K562 (cell line): ENCODE measurements around the gene PRR23E. TPM values are rescaled to one million over a fixed set of nuclear protein-coding genes. Genes with fewer than 3 reads are reported as not detected.

Experiments
- ATAC-seq: fragments of 200-7000 bp; cut with Tn5 transposase; 3 replicates; pipeline ENCODE4 v1.9.1; 2020; ENCODE audit warnings: moderate library complexity
- BruUV-seq: library from RNA; stranded (reverse); fragments of 400-500 nt; replicated peaks from 2 replicates; lab custom pipeline; 2021; lab: Mats Ljungman, UMichigan
- CTCF ChIA-PET: fragments of 300-600 bp; formaldehyde crosslinking; extraction: SDS; loops from one replicate; lab custom pipeline; 2021; ENCODE audit warnings: low intra/inter-chr PET ratio; lab: Yijun Ruan, JAX
- POLR2A ChIA-PET: fragments of 300-600, 350-650 bp; sonication (Branson Sonifier 250); formaldehyde crosslinking; extraction: SDS; loops from one replicate; lab custom pipeline; 2021; ENCODE audit warnings: antibody characterized with exemption, inconsistent platforms; lab: Yijun Ruan, JAX
- DNase-seq, 4 experiments: peaks; one replicate each; pipeline versions ENCODE4 v3.0.0 to v3.0.0-alpha.2; 2011 to 2018; ENCODE audit warnings: low spot score in 3 of 4, mixed read lengths in 3 of 4; ENCODE audit errors: extremely low read depth in 1 of 4
- FAIRE-seq: peaks from 2 replicates; lab custom pipeline; 2011; peaks lifted over from hg19 to GRCh38; lab: Jason Lieb, UNC
- H2AFZ ChIP-seq: 2 replicates; pipeline ENCODE4 v1.6.0; 2011; ENCODE audit warnings: low read depth, low read length, control low read depth, inconsistent platforms
- H3K27ac ChIP-seq: fragments of 200-600 bp; 3 replicates; pipeline ENCODE4 v1.8.0; 2011; ENCODE audit warnings: low read depth, mild to moderate bottlenecking, control low read depth, inconsistent platforms, low read length, moderate library complexity, mixed read lengths; ENCODE audit errors: extremely low read depth
- H3K27me3 ChIP-seq, 2 experiments: fragments of 300-600 bp in 1 of 2; 2 replicates in 1 of 2; 3 replicates in 1 of 2; pipeline versions ENCODE4 v1.6.0 to v1.8.0; 2011; ENCODE audit warnings: inconsistent platforms in 2 of 2, low read length in 2 of 2, mild to moderate bottlenecking in 1 of 2, mixed read lengths in 1 of 2, moderate library complexity in 1 of 2; ENCODE audit not compliant: control insufficient read depth in 2 of 2, insufficient read depth in 2 of 2
- H3K36me3 ChIP-seq: fragments of 300-600 bp; 3 replicates; pipeline ENCODE4 v1.8.0; 2011; ENCODE audit warnings: mild to moderate bottlenecking, low read length, inconsistent platforms; ENCODE audit not compliant: control insufficient read depth, insufficient read depth
- H3K4me1 ChIP-seq, 2 experiments: fragments of 200-600 bp in 1 of 2; replicated peaks in 1 of 2; 2 replicates in 1 of 2; 3 replicates in 1 of 2; pipeline versions ENCODE4 v1.5.1 to v1.8.0; 2011; ENCODE audit warnings: inconsistent platforms in 2 of 2, low read length in 2 of 2, mild to moderate bottlenecking in 1 of 2, mixed read lengths in 1 of 2, moderate library complexity in 1 of 2; ENCODE audit not compliant: control insufficient read depth in 2 of 2, insufficient read depth in 2 of 2
- H3K4me2 ChIP-seq: 2 replicates; pipeline ENCODE4 v1.6.1; 2011; ENCODE audit warnings: low read length, control low read depth, inconsistent platforms, mixed read lengths; ENCODE audit not compliant: insufficient read depth
- H3K4me3 ChIP-seq: fragments of 200-600 bp; sonication (generic), shearing (Covaris generic); 2 replicates; pipeline ENCODE4 v1.5.1; 2016; ENCODE audit warnings: control low read depth, inconsistent platforms
- H3K79me2 ChIP-seq: fragments of 200-600 bp; 3 replicates; pipeline ENCODE4 v1.8.0; 2011; ENCODE audit warnings: low read length, inconsistent platforms; ENCODE audit not compliant: control insufficient read depth, insufficient read depth
- H3K9ac ChIP-seq, 2 experiments: 2 replicates each; pipeline versions ENCODE4 v1.6.0 to v1.6.1; 2011; ENCODE audit warnings: low read depth in 2 of 2, low read length in 2 of 2, control low read depth in 1 of 2, inconsistent platforms in 1 of 2, mild to moderate bottlenecking in 1 of 2, mixed read lengths in 1 of 2; ENCODE audit not compliant: insufficient read depth in 1 of 2
- H3K9me1 ChIP-seq: one replicate; pipeline ENCODE4 v1.6.0; 2011; ENCODE audit warnings: inconsistent platforms, mild to moderate bottlenecking, low read length, moderate library complexity; ENCODE audit not compliant: control insufficient read depth, insufficient read depth
- H3K9me3 ChIP-seq: replicated peaks from 2 replicates; pipeline ENCODE4 v1.5.1; 2011; ENCODE audit warnings: low read depth, low read length, inconsistent platforms; ENCODE audit not compliant: control insufficient read depth, insufficient read depth
- H4K20me1 ChIP-seq: replicated peaks from 2 replicates; pipeline ENCODE4 v1.6.1; 2011; ENCODE audit warnings: low read length, inconsistent platforms, mixed read lengths; ENCODE audit not compliant: control insufficient read depth, insufficient read depth
- AFF1 ChIP-seq, 2 experiments: fragments of 450-650 bp; IDR thresholded peaks; 2 replicates each; pipeline ENCODE4 v1.6.1; 2018; ENCODE audit warnings: mild to moderate bottlenecking in 2 of 2, low read depth in 1 of 2; ENCODE audit not compliant: partially characterized antibody in 2 of 2
- ASH1L ChIP-seq: fragments of 450-650 bp; IDR thresholded peaks from 2 replicates; pipeline ENCODE4 v1.6.1; 2018; ENCODE audit warnings: borderline replicate concordance, mild to moderate bottlenecking, low read depth; ENCODE audit not compliant: partially characterized antibody
- EHMT2 ChIP-seq: fragments of 450-650 bp; IDR thresholded peaks from 2 replicates; pipeline ENCODE4 v1.6.1; 2018; ENCODE audit warnings: antibody characterized with exemption
- MECOM ChIP-seq: fragments of 250-450 bp; sonication (Bioruptor Pico); IDR thresholded peaks from 2 replicates; pipeline ENCODE4 v1.8.0; 2022; ENCODE audit warnings: inconsistent platforms
- MYC ChIP-seq, 2 experiments: fragments of 250-450 bp in 1 of 2; sonication (Bioruptor Pico) in 1 of 2; IDR thresholded peaks; 2 replicates each; pipeline versions ENCODE4 v1.5.1 to v1.6.1; 2012 to 2021; ENCODE audit warnings: low read depth in 2 of 2, borderline replicate concordance in 1 of 2, improper control_type of control experiment in 1 of 2, low read length in 1 of 2, mild to moderate bottlenecking in 1 of 2, moderate library complexity in 1 of 2
- POU5F1 ChIP-seq: fragments of 150-350 bp; IDR thresholded peaks from 2 replicates; pipeline ENCODE4 v1.6.1; 2014; ENCODE audit warnings: borderline replicate concordance, low read length, low read depth, mild to moderate bottlenecking; ENCODE audit not compliant: partially characterized antibody
- SREBF1 ChIP-seq: fragments of 150-350 bp; IDR thresholded peaks from 2 replicates; pipeline ENCODE4 v1.6.1; 2014; ENCODE audit warnings: antibody characterized with exemption, low read depth, low read length, borderline replicate concordance
- USF1 ChIP-seq: sonication (generic); formaldehyde crosslinking; IDR thresholded peaks from 2 replicates; pipeline ENCODE4 v1.9.0; 2022; ENCODE audit warnings: mild to moderate bottlenecking, missing genetic modification reagents
- ZNF232 ChIP-seq: sonication (generic); formaldehyde crosslinking; IDR thresholded peaks from 2 replicates; pipeline ENCODE4 v1.8.0; 2022; ENCODE audit warnings: mild to moderate bottlenecking, missing genetic modification reagents
- ZNF384 ChIP-seq: IDR thresholded peaks from 2 replicates; pipeline ENCODE4 v1.6.1; 2012; ENCODE audit warnings: low read depth, low read length, improper control_type of control experiment
- ZNF57 ChIP-seq: fragments of 450-650 bp; formaldehyde crosslinking; IDR thresholded peaks from 2 replicates; pipeline ENCODE4 v1.4.0; 2020; ENCODE audit warnings: mild to moderate bottlenecking, moderate library complexity
- WGBS: fragments of 100-300 bp; shearing (Covaris generic); methylation state at CpG from one replicate; pipeline ENCODE4 v1.1.6; 2016; ENCODE audit warnings: low coverage, mixed read lengths; ENCODE audit not compliant: insufficient coverage; ENCODE audit errors: missing lambda C conversion rate; 5-methylcytosine and 5-hydroxymethylcytosine counted together
- in situ Hi-C: fragments of 300-500 bp; cut with MboI; formaldehyde crosslinking; loops from 4 replicates; pipeline ENCODE4 v1.15.0; 2018; ENCODE audit warnings: inconsistent platforms, mixed read lengths
- intact Hi-C: fragments of 100-400 bp; cut with micrococcal nuclease; formaldehyde crosslinking; loops from 2 replicates; pipeline ENCODE4 v1.14.2; 2022
- polyA plus RNA-seq, 8 experiments: library from polyadenylated mRNA; depleted of rRNA in 4 of 8; stranded (reverse) in 5 of 8; unstranded in 3 of 8; fragments of >200 nt; fragmentation: Nextera tagmentation in 2 of 8; fragmentation: Illumina TruSeq in 1 of 8; extraction: Ambion mirVana in 2 of 8; extraction: Trizol in 1 of 8; gene quantifications; 2 replicates each; pipeline versions ENCODE4 v1.2.1 to v1.2.3, GENCODE V29; 2011 to 2014; ENCODE audit warnings: inconsistent platforms in 1 of 8, missing spikeins in 1 of 8
- total RNA-seq, 7 experiments: library from RNA; depleted of rRNA in 6 of 7; stranded (reverse); fragments of >200 nt in 6 of 7; fragmentation: Illumina TruSeq in 2 of 7; extraction: Trizol in 2 of 7; gene quantifications; 2 replicates each; pipeline versions ENCODE4 v1.2.1 to v1.2.3, GENCODE V29; 2011 to 2021; ENCODE audit warnings: low replicate concordance in 1 of 7
- TF ChIP-seq, protein P1 (sequence below): IDR thresholded peaks from 2 replicates; pipeline ENCODE4 v1.6.1; 2011; ENCODE audit not compliant: insufficient read length; ENCODE audit errors: extremely low read depth

Gene PRR23E
- total and polyA plus RNA-seq, 9 of the 15 experiments (the other 6 are each of a cell fraction or from before 2014, with no cell fraction given), result not detected

- Histone ChIP-seq H3K9me1 (no peaks in the 10 kb centered on the region), H3K4me3 (no peak overlapping the region), H3K4me1 (no peaks in the 10 kb centered on the region), H3K36me3 (no peaks in the 10 kb centered on the region), H3K4me2 (no peak overlapping the region), H2AFZ (no peak overlapping the region), H3K9me3 (no peaks in the 10 kb centered on the region), H3K9ac (no peak overlapping the region), H4K20me1 (no peaks in the 10 kb centered on the region), H3K27ac (no peak overlapping the region), H3K79me2 (no peaks in the 10 kb centered on the region), H3K27me3 (peaks cover 0 to 8% of the 10 kb centered on the region in 2 experiments; a peak in 1 of 5 replicates)
- in situ Hi-C loops (loop anchor here (10.0 kb wide), 1 partner anchor 1503 kb away; no protein-coding TSS in a partner anchor), intact Hi-C loops (no loop called here)
- CTCF ChIA-PET, result no interaction called here
- TF ChIP-seq MECOM (CRISPR knock-in tag), result no peak
- no peak for TF ChIP-seq POU5F1
- no peak for TF ChIP-seq USF1
- TF ChIP-seq SREBF1, result no peak
- no peak for TF ChIP-seq ZNF57 (CRISPR knock-in tag)
- no peak for TF ChIP-seq ASH1L
- no peak for TF ChIP-seq EHMT2
- no peak for TF ChIP-seq AFF1 (IDR thresholded peaks at IDR 0.05; ENCODE audit: low read depth in 1 of 2, partially characterized antibody in 2 of 2)
- TF ChIP-seq ZNF384, result no peak
- TF ChIP-seq MYC (IDR thresholded peaks at IDR 0.05; ENCODE audit: low read depth, low read length), result no peak
- no peak for TF ChIP-seq MYC (CRISPR knock-in tag; IDR thresholded peaks at IDR 0.05; ENCODE audit: borderline replicate concordance, low read depth)
- no peak for TF ChIP-seq ZNF232 (CRISPR knock-in tag)
- TF ChIP-seq, protein P1, sequence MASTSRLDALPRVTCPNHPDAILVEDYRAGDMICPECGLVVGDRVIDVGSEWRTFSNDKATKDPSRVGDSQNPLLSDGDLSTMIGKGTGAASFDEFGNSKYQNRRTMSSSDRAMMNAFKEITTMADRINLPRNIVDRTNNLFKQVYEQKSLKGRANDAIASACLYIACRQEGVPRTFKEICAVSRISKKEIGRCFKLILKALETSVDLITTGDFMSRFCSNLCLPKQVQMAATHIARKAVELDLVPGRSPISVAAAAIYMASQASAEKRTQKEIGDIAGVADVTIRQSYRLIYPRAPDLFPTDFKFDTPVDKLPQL, result no peak
- WGBS, result 3% methylated on average over 3 of the region's 8 CpGs
- BruUV-seq, result no TSS peak
- POLR2A ChIA-PET, result no interaction called here
- no peak for DNase-seq
- FAIRE-seq, result no peak
- ATAC-seq, result no peak
These were observed 45.5 kb upstream of the PRR23E start for GRCh38 chr3:127147291-127147885.
